IPS-18a (cell line): ENCODE results near the gene SMIM29.
"Not testable (repeated sequence)": the region's sequence is repeated elsewhere in the genome, so short reads cannot be mapped to it uniquely, and the experiment has no call there.

ENCODE experiments used
- H3K27ac ChIP-seq: one replicate; pipeline ENCODE4 v1.5.1; 2013; ENCODE audit warnings: low read length
- H3K27me3 ChIP-seq: one replicate; pipeline ENCODE4 v1.6.1; 2013; ENCODE audit warnings: mild to moderate bottlenecking, low read length; ENCODE audit not compliant: control insufficient read depth, insufficient read depth
- H3K36me3 ChIP-seq: one replicate; pipeline ENCODE4 v1.6.1; 2013; ENCODE audit warnings: low read depth, low read length; ENCODE audit not compliant: control insufficient read depth
- H3K4me1 ChIP-seq: one replicate; pipeline ENCODE4 v1.6.1; 2013; ENCODE audit warnings: low read depth, low read length; ENCODE audit not compliant: control insufficient read depth
- H3K4me3 ChIP-seq: one replicate; pipeline ENCODE4 v1.5.1; 2013; ENCODE audit warnings: low read length
- H3K9ac ChIP-seq: one replicate; pipeline ENCODE4 v1.6.1; 2013; ENCODE audit warnings: mild to moderate bottlenecking, low read length, moderate library complexity
- H3K9me3 ChIP-seq: one replicate; pipeline ENCODE4 v1.6.1; 2013; ENCODE audit warnings: low read depth, low read length; ENCODE audit not compliant: control insufficient read depth

The SMIM29 gene

DNA sequence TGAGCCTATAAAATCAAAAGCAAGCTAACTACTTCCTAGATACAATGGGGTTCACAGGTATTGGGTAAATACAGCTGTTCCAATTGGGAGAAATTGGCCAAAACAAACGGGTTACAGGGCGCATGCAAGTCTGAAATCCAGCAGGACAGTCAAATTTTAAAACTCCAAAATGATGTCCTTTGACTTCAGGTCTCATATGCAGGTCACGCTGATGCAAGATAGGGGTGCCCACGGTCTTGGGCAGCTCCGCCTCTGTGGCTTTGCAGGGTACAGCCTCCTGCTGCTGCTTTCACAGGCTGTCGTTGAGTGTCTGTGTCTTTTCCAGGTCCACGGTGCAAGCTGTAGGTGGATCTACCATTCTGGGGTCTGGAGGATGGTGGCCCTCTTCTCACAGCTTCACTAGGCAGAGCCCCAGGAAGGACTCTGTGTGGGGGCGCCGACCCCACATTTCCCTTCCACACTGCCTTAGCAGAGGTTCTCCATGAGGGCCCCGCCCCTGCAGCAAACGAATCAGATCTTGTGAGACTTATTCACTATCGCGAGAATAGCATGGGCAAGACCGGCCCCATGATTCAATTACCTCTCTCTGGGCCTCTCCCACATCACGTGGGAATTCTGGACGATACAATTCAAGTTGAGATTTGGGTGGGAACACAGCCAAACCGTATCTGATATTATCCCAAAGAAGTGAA, 11.9 kb upstream of the SMIM29 start:
- H3K9ac ChIP-seq: no peak overlapping the region
- H3K27ac ChIP-seq: no peak overlapping the region
- no peak overlapping the region for H3K4me3 ChIP-seq
- no peaks in the 10 kb centered on the region for H3K4me1 ChIP-seq
- H3K27me3 ChIP-seq: no peaks in the 10 kb centered on the region
- no peaks in the 10 kb centered on the region for H3K9me3 ChIP-seq
- H3K36me3 ChIP-seq: no peaks in the 10 kb centered on the region

DNA sequence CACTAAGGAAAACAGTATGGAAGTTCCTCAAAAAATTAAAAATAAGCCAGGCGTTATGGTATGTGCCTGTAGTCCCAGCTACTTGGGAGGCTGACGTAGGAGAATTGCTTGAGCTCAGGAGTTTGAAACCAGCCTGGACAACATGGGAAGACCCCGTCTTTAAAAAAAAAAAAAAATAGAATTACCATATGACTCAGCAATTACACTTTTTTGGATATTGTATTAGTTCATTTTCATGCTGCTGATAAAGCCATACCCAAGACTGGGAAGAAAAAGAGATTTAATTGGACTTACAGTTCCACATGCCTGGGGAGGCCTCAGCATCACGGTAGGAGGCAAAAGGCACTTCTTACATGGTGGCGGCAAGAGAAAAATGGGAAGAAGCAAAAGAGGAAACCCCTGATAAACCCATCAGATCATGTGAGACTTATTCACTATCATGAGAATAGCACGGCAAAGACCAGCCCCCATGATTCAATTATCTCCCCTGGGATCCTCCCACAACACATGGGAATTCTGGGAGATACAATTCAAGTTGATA, 10.8 kb upstream of the SMIM29 start:
- Histone ChIP-seq H3K4me3 (no peak overlapping the region), H3K9ac (no peak overlapping the region), H3K9me3 (no peaks in the 10 kb centered on the region), H3K4me1 (no peaks in the 10 kb centered on the region), H3K27ac (no peak overlapping the region), H3K36me3 (no peaks in the 10 kb centered on the region), H3K27me3 (no peaks in the 10 kb centered on the region)

DNA sequence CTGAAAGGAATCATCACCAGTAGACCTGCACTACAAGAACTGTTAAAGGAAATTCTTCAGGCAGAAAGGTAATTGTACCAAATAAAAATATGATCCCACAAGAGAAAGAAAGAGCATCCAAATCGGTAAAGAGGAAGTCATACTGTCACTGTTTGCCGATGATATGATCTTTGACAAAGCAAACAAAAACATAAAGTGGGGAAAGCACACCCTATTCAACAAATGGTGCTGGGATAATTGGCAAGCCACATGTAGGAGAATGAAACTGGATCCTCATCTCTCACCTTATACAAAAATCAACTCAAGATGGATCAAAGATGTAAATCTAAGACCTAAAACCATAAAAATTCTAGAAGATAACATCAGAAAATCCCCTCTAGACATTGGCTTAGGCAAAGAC, 3.6 kb upstream of the SMIM29 start:
- H3K27ac ChIP-seq, H3K36me3 ChIP-seq, H3K9ac ChIP-seq, H3K27me3 ChIP-seq, H3K4me3 ChIP-seq, H3K4me1 ChIP-seq, H3K9me3 ChIP-seq: not testable (repeated sequence)

DNA sequence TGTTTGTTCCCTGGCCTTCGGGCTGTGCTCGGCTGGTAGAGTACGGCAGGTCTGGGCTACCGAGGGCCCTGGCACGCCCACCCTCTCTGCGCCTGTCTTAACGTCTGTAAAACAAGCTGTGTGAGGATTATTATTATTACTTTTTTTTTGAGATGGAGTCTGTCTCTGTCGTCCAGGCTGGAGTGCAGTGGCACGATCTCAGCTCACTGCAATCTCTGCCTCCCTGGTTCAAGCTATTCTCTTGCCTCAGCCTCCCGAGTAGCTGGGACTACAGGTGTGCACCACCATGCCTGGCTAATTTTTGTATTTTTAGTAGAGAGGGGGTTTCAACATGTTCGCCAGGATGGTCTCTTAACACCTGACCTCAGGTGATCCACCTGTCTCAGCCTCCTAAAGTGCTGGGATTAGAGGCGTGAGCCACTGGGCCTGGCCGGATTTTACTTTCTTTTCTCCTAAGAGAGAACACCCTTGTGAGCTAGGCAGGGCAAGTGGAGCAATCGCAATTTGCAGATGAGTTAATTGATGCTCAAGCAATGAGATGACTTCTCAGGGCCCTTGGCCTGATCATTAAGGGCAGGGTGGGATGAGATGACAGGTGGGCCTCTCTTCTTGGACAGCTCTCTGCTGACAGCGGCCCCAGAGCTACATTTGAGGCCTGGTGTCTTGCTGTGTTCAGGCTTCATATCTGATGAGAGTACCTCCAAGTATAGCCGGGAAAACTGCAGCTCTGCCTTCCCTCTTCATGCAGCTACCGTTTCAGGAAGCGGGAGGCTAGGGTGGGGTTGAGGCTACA, 859 bp upstream of the SMIM29 start:
- Histone ChIP-seq H3K36me3 (peaks cover under 1% of the 10 kb centered on the region), H3K9me3 (no peaks in the 10 kb centered on the region), H3K4me3 (peak overlapping the region; percentile 76), H3K27me3 (no peaks in the 10 kb centered on the region), H3K27ac (no peak overlapping the region), H3K4me1 (no peaks in the 10 kb centered on the region), H3K9ac (peak overlapping the region; percentile 52)

DNA sequence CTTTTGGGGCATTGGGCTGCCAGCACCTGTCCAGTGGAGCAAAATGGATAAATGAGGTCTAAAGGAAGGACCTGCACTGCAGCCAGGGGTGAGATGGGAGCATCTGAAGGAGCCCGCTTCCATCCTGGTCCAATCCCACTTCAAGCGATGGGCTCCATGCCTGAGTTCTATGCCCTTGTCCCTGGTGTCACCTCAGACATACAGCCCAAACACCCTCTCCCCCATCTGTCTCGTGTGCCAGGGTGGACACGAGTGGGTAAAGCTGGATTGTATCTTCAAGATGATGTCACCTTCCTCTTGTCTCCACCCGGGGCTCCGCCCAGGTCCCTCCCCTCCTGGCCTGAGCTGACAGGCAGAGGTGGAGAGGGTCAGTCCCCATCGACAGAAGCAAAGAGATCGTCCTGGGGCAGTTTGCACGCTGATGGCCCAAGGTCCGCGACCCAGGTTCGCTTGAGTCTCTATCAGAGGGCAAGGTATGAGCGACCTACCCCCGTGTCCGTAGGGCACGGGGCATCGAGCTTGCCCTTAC, 544 bp downstream of the SMIM29 start:
- H3K36me3 ChIP-seq: peaks cover 14% of the 10 kb centered on the region

DNA sequence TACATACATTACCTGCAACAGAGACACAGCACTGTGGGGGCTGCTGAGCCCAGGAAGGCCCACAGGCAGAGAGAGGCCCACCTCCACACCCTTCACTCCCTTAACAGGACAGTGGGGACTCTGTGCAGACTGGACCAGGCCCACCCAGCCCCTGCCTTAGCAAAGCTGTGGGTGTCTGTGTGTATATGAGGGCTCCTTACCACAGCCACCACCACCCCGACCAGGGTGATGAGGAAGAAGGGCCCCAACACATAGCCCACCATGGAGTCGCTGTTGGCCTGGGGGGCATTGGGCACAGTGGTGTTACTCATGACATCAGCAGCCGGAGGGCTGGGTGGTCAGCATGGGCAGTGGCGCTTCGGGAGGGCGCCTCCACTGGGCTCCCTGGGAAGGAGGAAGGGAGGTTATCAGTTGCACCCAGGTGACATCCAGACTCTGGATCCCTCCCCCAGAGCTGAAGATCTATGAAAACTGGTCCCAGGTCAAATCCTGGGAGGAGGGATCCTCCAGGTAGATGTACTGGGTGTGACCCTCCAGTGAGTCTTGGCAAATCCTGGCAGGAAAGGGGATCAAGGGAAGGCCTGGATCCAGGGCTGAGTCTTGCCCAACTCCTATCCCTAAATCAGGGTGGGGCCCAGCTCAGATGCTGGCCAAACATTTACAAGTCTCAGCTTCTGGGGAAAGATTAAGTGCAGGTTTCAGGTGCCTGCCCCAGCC, 1.2 kb downstream of the SMIM29 start:
- no peak overlapping the region for H3K27ac ChIP-seq
- H3K4me3 ChIP-seq: peak overlapping the region; percentile 84
- no peaks in the 10 kb centered on the region for H3K9me3 ChIP-seq
- H3K27me3 ChIP-seq: no peaks in the 10 kb centered on the region
- peaks cover 20% of the 10 kb centered on the region for H3K36me3 ChIP-seq
- H3K4me1 ChIP-seq: peaks cover 3% of the 10 kb centered on the region
- H3K9ac ChIP-seq: peak overlapping the region; percentile 60

More for the DNA sequence above, 544 bp downstream of the SMIM29 start:
- no peaks in the 10 kb centered on the region for H3K27me3 ChIP-seq
- H3K4me1 ChIP-seq: peaks cover 3% of the 10 kb centered on the region
- H3K9me3 ChIP-seq: no peaks in the 10 kb centered on the region
- H3K4me3 ChIP-seq: peak overlapping the region; percentile 84
- peak overlapping the region; percentile 60 for H3K9ac ChIP-seq
- no peak overlapping the region for H3K27ac ChIP-seq

DNA sequence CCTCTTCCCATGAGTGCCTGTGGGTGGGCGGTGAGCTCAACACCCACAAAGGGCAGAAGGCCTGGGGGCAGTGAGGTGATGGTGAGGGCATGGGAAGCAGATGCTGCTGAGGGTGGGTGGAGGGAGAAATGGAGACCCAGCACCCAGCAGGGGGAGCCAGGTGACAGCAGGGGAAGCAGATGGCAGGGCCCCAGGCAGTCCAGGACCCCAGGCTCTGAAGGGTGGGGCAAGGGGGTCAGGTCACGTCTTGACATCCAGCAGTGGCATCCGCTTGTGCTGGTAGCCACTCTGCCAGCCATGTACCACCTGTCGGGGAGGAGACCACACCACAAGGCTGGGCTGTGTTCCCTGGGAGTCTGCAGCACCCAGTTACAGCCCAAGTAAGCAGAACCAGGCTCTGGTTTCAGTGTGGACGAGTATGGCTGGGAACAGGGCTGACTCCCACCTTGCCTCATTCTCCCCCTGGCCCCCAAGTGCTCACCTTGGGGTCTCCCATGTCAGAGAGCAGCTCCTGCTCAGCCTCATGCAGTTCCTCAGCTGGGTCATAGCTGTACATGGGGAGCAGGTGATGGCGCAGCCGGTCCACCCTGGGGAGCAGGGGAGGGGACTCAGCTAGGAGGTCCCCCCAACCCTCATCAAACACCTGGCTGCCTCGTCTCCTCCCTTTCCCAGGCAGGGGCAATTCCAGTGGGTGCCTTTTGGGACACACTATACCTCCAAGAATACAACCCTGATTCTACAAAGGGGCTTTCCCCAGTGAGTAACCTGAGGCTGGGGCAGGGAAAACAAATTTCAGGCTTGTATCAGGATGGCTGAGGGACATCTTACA, 2.0 kb downstream of the SMIM29 start:
- no peak overlapping the region for H3K4me3 ChIP-seq
- H3K36me3 ChIP-seq: peaks cover 29% of the 10 kb centered on the region
- no peaks in the 10 kb centered on the region for H3K9me3 ChIP-seq
- H3K27ac ChIP-seq: no peak overlapping the region
- H3K27me3 ChIP-seq: no peaks in the 10 kb centered on the region
- peaks cover 3% of the 10 kb centered on the region for H3K4me1 ChIP-seq
- H3K9ac ChIP-seq: no peak overlapping the region

DNA sequence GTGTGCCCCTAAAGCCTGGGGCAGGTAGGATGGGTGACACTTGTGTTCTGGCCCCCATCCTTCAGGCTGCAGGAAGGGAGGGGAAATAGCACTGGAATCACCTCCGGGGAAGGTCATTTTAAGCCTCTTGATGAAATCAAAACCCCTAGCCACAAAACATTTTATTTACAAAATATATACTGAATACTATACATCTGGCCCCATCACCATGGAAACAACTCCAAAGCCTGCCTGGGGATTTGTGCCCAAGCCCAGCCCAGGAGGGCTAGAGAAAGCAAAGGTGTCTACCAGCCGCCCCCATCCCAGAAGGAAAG, 2.6 kb downstream of the SMIM29 start:
- Histone ChIP-seq H3K9ac (no peak overlapping the region), H3K4me3 (no peak overlapping the region), H3K27ac (no peak overlapping the region), H3K9me3 (no peaks in the 10 kb centered on the region), H3K36me3 (peaks cover 35% of the 10 kb centered on the region), H3K27me3 (no peaks in the 10 kb centered on the region), H3K4me1 (peaks cover 3% of the 10 kb centered on the region)

DNA sequence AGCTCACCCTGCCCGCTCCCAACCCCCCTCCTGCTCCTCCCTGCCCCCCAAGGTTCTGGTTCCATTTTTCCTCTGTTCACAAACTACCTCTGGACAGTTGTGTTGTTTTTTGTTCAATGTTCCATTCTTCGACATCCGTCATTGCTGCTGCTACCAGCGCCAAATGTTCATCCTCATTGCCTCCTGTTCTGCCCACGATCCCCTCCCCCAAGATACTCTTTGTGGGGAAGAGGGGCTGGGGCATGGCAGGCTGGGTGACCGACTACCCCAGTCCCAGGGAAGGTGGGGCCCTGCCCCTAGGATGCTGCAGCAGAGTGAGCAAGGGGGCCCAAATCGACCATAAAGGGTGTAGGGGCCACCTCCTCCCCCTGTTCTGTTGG, 3.1 kb downstream of the SMIM29 start:
- peaks cover 39% of the 10 kb centered on the region for H3K36me3 ChIP-seq
- H3K9ac ChIP-seq, H3K4me1 ChIP-seq, H3K27ac ChIP-seq, H3K9me3 ChIP-seq, H3K27me3 ChIP-seq, H3K4me3 ChIP-seq: not testable (repeated sequence)

DNA sequence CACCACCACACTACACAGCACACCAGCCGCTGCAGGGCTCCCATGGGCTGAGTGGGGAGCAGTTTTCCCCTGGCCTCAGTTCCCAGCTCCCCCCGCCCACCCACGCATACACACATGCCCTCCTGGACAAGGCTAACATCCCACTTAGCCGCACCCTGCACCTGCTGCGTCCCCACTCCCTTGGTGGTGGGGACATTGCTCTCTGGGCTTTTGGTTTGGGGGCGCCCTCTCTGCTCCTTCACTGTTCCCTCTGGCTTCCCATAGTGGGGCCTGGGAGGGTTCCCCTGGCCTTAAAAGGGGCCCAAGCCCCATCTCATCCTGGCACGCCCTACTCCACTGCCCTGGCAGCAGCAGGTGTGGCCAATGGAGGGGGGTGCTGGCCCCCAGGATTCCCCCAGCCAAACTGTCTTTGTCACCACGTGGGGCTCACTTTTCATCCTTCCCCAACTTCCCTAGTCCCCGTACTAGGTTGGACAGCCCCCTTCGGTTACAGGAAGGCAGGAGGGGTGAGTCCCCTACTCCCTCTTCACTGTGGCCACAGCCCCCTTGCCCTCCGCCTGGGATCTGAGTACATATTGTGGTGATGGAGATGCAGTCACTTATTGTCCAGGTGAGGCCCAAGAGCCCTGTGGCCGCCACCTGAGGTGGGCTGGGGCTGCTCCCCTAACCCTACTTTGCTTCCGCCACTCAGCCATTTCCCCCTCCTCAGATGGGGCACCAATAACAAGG, 3.6 kb downstream of the SMIM29 start:
- not testable (repeated sequence) for H3K4me3 ChIP-seq, H3K9me3 ChIP-seq, H3K27me3 ChIP-seq, H3K9ac ChIP-seq, H3K27ac ChIP-seq, H3K4me1 ChIP-seq
- peaks cover 45% of the 10 kb centered on the region for H3K36me3 ChIP-seq
